Ovary (tissue), 9 donors: ENCODE results near the gene PEX6. TPM values are rescaled to one million over a fixed set of nuclear protein-coding genes. Genes with fewer than 3 reads are reported as not detected.
"Not testable (repeated sequence)": the region's sequence is repeated elsewhere in the genome, so short reads cannot be mapped to it uniquely, and the experiment has no call there.

Experiments
- DNase-seq, 5 donors: peaks; one replicate each; pipeline ENCODE4 v3.0.0-alpha.2; 2019 to 2020
- H3K27ac ChIP-seq, 2 donors: fragments of 200-600 bp; one replicate each; pipeline versions ENCODE4 v1.5.1 to v1.8.0; 2019 to 2022
- H3K27me3 ChIP-seq: fragments of 200-600 bp; one replicate; pipeline ENCODE4 v1.8.0; 2022
- H3K36me3 ChIP-seq: fragments of 200-600 bp; sonication (generic); one replicate; pipeline ENCODE4 v1.5.1; 2019
- H3K4me1 ChIP-seq: one replicate; pipeline ENCODE4 v1.8.1; 2013; ENCODE audit warnings: mild to moderate bottlenecking, moderate library complexity; ENCODE audit not compliant: insufficient read depth
- H3K4me3 ChIP-seq: fragments of 200-600 bp; sonication (generic); one replicate; pipeline ENCODE4 v1.5.1; 2017
- H3K9me3 ChIP-seq, 2 donors: fragments of 200-600 bp in 1 of 2; sonication (generic) in 1 of 2; one replicate each; pipeline versions ENCODE4 v1.5.1 to v1.8.1; 2013 to 2019; ENCODE audit warnings: mild to moderate bottlenecking in 1 of 2, moderate library complexity in 1 of 2
- EP300 ChIP-seq: sonication (generic); formaldehyde crosslinking; IDR thresholded peaks from one replicate; pipeline ENCODE4 v1.6.1; 2017; ENCODE audit warnings: antibody characterized with exemption
- POLR2A ChIP-seq: fragments of 450-650 bp; IDR thresholded peaks from one replicate; pipeline ENCODE4 v1.6.1; 2017; ENCODE audit warnings: antibody characterized with exemption, mild to moderate bottlenecking, moderate library complexity
- WGBS, 3 donors: extraction: QIAGEN DNeasy Blood & Tissue Kit in 1 of 3; methylation state at CpG; one replicate each; pipeline versions ENCODE4 v1.1.5 to v1.1.7; 2013 to 2017; 5-methylcytosine and 5-hydroxymethylcytosine counted together
- intact Hi-C, 4 donors: fragments of 100-400 bp; cut with DNase I; formaldehyde crosslinking; loops; one replicate each; pipeline versions ENCODE4 v1.11.0 to v1.15.1; 2022 to 2023
- polyA plus RNA-seq, 2 donors: library from polyadenylated mRNA; stranded (reverse); fragments of 200-250 nt in 1 of 2; fragments of 350-450 nt in 1 of 2; fragmentation: Illumina TruSeq in 1 of 2; extraction: RNeasy Lipid Tissue Mini Kit (QIAGEN cat#74804) in 1 of 2; gene quantifications; one replicate each; pipeline ENCODE4 v1.2.3, GENCODE V29; 2013 to 2014
- total RNA-seq, 7 donors: library from RNA; depleted of rRNA in 2 of 7; stranded (reverse); fragments of >200 nt in 2 of 7; fragmentation: NEBNext Ultra II Directional in 3 of 7; extraction: Animal tissue kit (Norgen Biotek cat#: 25700) in 3 of 7; gene quantifications; one replicate each; pipeline versions ENCODE4 v1.1.0 to v1.2.4, GENCODE V29; 2016 to 2023
- TF ChIP-seq, protein P1 (sequence below), 3 donors: fragments of 450-650 bp in 2 of 3; fragments of 200-600 bp in 1 of 3; IDR thresholded peaks; one replicate each; pipeline versions ENCODE4 v1.5.1 to v1.8.0; 2016 to 2022; ENCODE audit warnings: antibody characterized with exemption in 3 of 3, mild to moderate bottlenecking in 1 of 3
- donor health status: DM: no; HTN: no; CAD: no; lungs with moderate emphysema.
- donor health status: DM: no; HTN: no; CAD: no.
- donor health status: Bipolar disorder and iron deficiency.
- donor health status: DM: yes; HTN: yes; CAD: no.
- donor health status: DM: no; HTN: no; CAD: no.
- donor health status: DM: yes; HTN: yes; CAD: no.

The PEX6 gene
- total and polyA plus RNA-seq, 9 donors = 8.8 to 41.0 (median 29.8) TPM

DNA sequence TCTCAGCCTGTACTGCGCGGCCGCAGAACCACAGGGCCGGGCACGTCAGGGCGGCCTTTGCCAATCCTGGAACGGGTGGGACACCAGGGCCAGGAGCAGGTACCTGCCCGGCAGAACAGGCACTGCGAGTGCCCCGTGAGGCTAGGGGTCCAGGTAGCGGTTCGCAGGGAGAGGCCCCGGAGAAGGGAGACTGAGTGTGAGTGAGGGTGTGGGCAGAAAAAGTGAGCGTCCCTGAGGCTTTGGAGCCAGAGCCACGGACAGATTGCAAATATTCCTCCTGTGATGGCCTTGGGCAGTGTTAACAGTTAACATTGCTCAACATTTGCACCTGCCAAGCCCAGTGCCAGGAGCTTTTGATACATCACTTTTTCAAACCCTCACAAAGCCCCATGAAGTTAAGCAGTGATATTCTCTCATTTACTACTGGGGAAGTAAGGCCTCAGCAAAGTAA is 17.9 kb downstream of the PEX6 start:
- no peak for DNase-seq
- intact Hi-C loops = loop anchor here in 1 of 4 donors (10.0 kb wide), 1 partner anchor 46 kb away; the partner anchor contains the start of gene PTCRA
- no peaks in the 10 kb centered on the region for H3K27me3 ChIP-seq
- TF ChIP-seq, protein P1, sequence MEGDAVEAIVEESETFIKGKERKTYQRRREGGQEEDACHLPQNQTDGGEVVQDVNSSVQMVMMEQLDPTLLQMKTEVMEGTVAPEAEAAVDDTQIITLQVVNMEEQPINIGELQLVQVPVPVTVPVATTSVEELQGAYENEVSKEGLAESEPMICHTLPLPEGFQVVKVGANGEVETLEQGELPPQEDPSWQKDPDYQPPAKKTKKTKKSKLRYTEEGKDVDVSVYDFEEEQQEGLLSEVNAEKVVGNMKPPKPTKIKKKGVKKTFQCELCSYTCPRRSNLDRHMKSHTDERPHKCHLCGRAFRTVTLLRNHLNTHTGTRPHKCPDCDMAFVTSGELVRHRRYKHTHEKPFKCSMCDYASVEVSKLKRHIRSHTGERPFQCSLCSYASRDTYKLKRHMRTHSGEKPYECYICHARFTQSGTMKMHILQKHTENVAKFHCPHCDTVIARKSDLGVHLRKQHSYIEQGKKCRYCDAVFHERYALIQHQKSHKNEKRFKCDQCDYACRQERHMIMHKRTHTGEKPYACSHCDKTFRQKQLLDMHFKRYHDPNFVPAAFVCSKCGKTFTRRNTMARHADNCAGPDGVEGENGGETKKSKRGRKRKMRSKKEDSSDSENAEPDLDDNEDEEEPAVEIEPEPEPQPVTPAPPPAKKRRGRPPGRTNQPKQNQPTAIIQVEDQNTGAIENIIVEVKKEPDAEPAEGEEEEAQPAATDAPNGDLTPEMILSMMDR (IDR thresholded peaks at IDR 0.05) = no peak
- TF ChIP-seq EP300 (no peak), POLR2A (no peak)
- H3K9me3 ChIP-seq = no peaks in the 10 kb centered on the region
- no peak overlapping the region for H3K27ac ChIP-seq
- H3K4me1 ChIP-seq = peaks cover 5% of the 10 kb centered on the region
- H3K4me3 ChIP-seq = peak overlapping the region; percentile 43
- peaks cover 3% of the 10 kb centered on the region for H3K36me3 ChIP-seq
- 15 to 34% (median 27%) methylated on average over 9 to 15 of the region's 15 CpGs for WGBS, 3 donors

DNA sequence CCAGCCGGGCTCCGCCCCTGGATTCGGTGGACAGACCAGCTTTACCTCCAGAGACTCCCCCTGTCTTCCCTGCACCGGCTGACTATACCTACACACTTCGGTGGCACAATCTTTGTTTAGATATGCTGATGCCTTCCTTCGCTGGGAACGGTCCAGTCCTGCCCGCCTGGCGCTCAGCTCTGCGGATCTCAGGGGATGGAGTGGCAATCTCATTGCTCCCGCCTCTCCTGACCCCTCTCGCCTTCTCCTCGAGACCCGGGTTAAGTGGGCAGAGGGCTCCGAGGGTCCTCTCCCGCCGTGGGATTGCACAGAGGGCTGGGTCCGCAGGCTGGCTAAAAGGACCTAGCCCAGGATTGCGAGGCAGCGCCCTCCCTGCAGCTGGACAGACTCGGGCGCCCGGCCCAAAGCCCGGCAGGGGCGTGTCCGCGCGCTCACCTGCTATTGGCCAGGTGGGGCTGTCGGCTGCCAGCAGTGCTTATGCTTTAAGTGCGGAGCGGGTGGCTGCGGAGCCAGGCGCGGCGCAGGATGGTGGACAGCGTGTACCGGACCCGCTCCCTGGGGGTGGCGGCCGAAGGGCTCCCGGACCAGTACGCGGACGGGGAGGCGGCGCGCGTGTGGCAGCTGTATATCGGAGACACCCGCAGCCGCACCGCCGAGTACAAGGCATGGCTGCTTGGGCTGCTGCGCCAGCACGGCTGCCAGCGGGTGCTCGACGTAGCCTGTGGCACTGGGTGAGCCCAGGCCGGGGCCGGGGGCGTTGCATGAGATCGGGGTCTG is 18.6 kb downstream of the PEX6 start, which contains the start of gene GNMT:
TSS of gene GNMT (plus strand) at position 512 of the 777 bp plus-strand sequence. CDS start at position 526, 14 bp downstream.
- 1 to 5% (median 2%) methylated on average over 38 to 62 of the region's 62 CpGs for WGBS, 3 donors
- H3K36me3 ChIP-seq = peaks cover 3% of the 10 kb centered on the region
- peaks cover 5% of the 10 kb centered on the region for H3K4me1 ChIP-seq
- intact Hi-C loops = loop anchor here in 1 of 4 donors (10.0 kb wide), 1 partner anchor 46 kb away; the partner anchor contains the start of gene PTCRA
- H3K4me3 ChIP-seq = peak within 1 kb of the TSS; percentile 43
- no peak within 1 kb of the TSS for H3K27ac ChIP-seq
- no peaks in the 10 kb centered on the region for H3K9me3 ChIP-seq
- no peaks in the 10 kb centered on the region for H3K27me3 ChIP-seq
- DNase-seq = peak; percentile 48 to 74 (median 55)
- TF ChIP-seq, protein P1 (IDR thresholded peaks at IDR 0.05) = no peak
- TF ChIP-seq EP300 (no peak), POLR2A (no peak)

DNA sequence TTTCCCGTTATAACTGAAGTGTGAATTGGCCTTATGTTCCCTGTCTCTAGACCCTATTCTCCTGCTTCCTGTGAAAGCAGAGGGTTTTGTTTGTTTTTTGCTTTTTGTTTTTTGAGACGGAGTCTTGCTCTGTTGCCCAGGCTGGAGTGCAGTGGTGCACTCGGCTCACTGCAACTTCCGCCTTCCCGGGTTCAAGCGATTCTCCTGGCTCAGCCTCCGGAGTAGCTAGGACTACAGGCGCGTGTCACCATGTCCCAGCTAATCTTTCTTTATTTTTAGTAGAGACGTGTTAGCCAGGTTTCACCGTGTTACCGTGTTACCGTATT is 19.1 kb downstream of the PEX6 start:
- intact Hi-C loops = loop anchor here in 1 of 4 donors (10.0 kb wide), 1 partner anchor 45 kb away; the partner anchor contains the start of gene PTCRA
- H3K27me3 ChIP-seq = no peaks in the 10 kb centered on the region
- 5 to 36% (median 10%) methylated on average over 13 of the region's 13 CpGs for WGBS, 3 donors
- no peak for DNase-seq
- no peak for TF ChIP-seq EP300
- TF ChIP-seq, protein P1 (IDR thresholded peaks at IDR 0.05) = no peak
- no peak for TF ChIP-seq POLR2A
- H3K27ac ChIP-seq = no peak overlapping the region
- no peaks in the 10 kb centered on the region for H3K9me3 ChIP-seq
- peaks cover 5% of the 10 kb centered on the region for H3K4me1 ChIP-seq
- H3K36me3 ChIP-seq = peaks cover 3% of the 10 kb centered on the region
- peak overlapping the region; percentile 43 for H3K4me3 ChIP-seq

DNA sequence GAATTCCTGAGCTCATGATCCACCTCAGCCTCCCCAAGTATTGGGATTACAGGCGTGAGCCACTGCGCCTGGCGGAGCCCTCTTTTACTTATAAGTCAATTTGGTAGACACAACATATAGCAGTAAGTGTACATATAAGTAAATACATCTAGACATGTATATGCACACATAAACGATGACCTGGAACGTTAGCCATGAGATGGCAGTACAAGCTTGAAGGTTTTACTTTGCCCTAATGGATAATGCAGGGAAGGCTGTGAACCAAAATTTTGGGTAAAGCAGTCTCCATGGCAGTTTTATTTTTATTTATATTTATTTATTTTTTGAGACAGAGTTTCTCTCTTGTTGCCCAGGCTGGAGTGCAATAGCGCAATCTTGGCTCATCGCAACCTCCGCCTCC is 20.9 kb downstream of the PEX6 start:
- TF ChIP-seq POLR2A = no peak
- no peak for TF ChIP-seq EP300
- TF ChIP-seq, protein P1 (IDR thresholded peaks at IDR 0.05) = no peak
- H3K4me3 ChIP-seq = no peak overlapping the region
- no peak overlapping the region for H3K27ac ChIP-seq
- no peaks in the 10 kb centered on the region for H3K27me3 ChIP-seq
- peaks cover 5% of the 10 kb centered on the region for H3K4me1 ChIP-seq
- H3K36me3 ChIP-seq = no peaks in the 10 kb centered on the region
- H3K9me3 ChIP-seq = no peaks in the 10 kb centered on the region
- intact Hi-C loops = no loop called here
- no peak for DNase-seq
- WGBS, 3 donors = 74 to 88% (median 87%) methylated on average over 8 of the region's 8 CpGs

DNA sequence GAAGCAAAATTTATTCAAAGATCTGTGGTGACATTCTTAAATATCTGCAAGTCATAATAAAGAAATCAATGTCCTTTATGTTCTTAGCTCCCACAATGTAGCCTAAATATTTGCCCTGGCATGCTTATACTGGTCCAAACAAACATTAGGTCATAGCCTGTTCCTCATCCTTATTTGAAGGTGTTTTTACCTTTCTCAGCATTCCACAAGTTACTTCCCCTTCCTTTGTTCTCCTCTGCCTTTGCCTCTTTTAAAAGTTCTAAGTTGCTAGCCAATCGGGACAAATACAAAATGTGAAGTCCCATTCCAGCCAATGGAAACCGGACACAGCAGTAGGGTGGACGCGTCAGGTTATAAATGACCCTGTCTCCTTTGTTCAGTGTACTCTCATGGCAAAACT is 24.6 kb downstream of the PEX6 start:
- H3K27ac ChIP-seq, H3K27me3 ChIP-seq, H3K36me3 ChIP-seq, H3K4me1 ChIP-seq, H3K4me3 ChIP-seq, intact Hi-C loops, DNase-seq, H3K9me3 ChIP-seq: not testable (repeated sequence)
- 82 to 90% (median 85%) methylated on average over 4 of the region's 4 CpGs for WGBS, 3 donors
